GM12878 (cell line): Measurements from ENCODE around the gene TBXA2R. TPM values are rescaled to one million over a fixed set of nuclear protein-coding genes. Genes with fewer than 3 reads are reported as not detected.

Source experiments
- ATAC-seq: fragments of 200-7000 bp; cut with Tn5 transposase; 3 replicates; pipeline ENCODE4 v1.9.1; 2020; ENCODE audit warnings: mild to moderate bottlenecking, moderate library complexity
- BruUV-seq: library from RNA; stranded (reverse); fragments of 400-500 nt; replicated peaks from 2 replicates; lab custom pipeline; 2021; lab: Mats Ljungman, UMichigan
- CTCF ChIA-PET: fragments of 300-600 bp; sonication (Branson Sonifier 250); formaldehyde crosslinking; extraction: SDS; loops from one replicate; lab custom pipeline; 2021; ENCODE audit warnings: inconsistent platforms; lab: Yijun Ruan, JAX
- POLR2A ChIA-PET: fragments of 350-600 bp; formaldehyde crosslinking; extraction: SDS; loops from one replicate; lab custom pipeline; 2021; ENCODE audit warnings: inconsistent platforms; lab: Charles Lee
- RAD21 ChIA-PET: fragments of 300-600 bp; sonication (Branson Sonifier 250); formaldehyde crosslinking; loops from one replicate; lab custom pipeline; 2023; ENCODE audit warnings: antibody characterized with exemption; ENCODE audit not compliant: unreplicated experiment; lab: Charles Lee
- SMC1A ChIA-PET: fragments of 300-600 bp; sonication (Branson Sonifier 250); formaldehyde crosslinking; loops from one replicate; lab custom pipeline; 2023; ENCODE audit not compliant: unreplicated experiment, uncharacterized antibody; lab: Charles Lee
- DNase-seq: peaks from one replicate; pipeline ENCODE4 v3.0.0-alpha.2; 2011; ENCODE audit warnings: low read depth, low spot score
- FAIRE-seq: peaks from 3 replicates; lab custom pipeline; 2011; peaks lifted over from hg19 to GRCh38; lab: Jason Lieb, UNC
- H2AFZ ChIP-seq: 2 replicates; pipeline ENCODE4 v1.6.0; 2011; ENCODE audit warnings: low read depth, low read length, control low read depth; ENCODE audit not compliant: control insufficient read depth
- H3K27ac ChIP-seq: 2 replicates; pipeline ENCODE4 v1.5.1; 2011; ENCODE audit warnings: control low read depth; ENCODE audit not compliant: control insufficient read depth, insufficient read depth
- H3K27me3 ChIP-seq, 2 experiments: replicated peaks in 1 of 2; 2 replicates each; pipeline versions ENCODE4 v1.6.0 to v1.6.1; 2011; ENCODE audit warnings: low read length in 1 of 2; ENCODE audit not compliant: control insufficient read depth in 2 of 2, insufficient read depth in 2 of 2
- H3K36me3 ChIP-seq, 2 experiments: 2 replicates each; pipeline ENCODE4 v1.5.1; 2011; ENCODE audit warnings: low read length in 1 of 2; ENCODE audit not compliant: control insufficient read depth in 2 of 2, insufficient read depth in 2 of 2
- H3K4me1 ChIP-seq: 2 replicates; pipeline ENCODE4 v1.6.1; 2011; ENCODE audit warnings: mild to moderate bottlenecking, low read length, moderate library complexity, mixed read lengths; ENCODE audit not compliant: control insufficient read depth, insufficient read depth
- H3K4me2 ChIP-seq: 2 replicates; pipeline ENCODE4 v1.6.0; 2011; ENCODE audit warnings: control low read depth; ENCODE audit not compliant: control insufficient read depth, insufficient read depth
- H3K4me3 ChIP-seq: fragments of 200-600 bp; sonication (generic); 2 replicates; pipeline ENCODE4 v1.5.1; 2016
- H3K79me2 ChIP-seq: 2 replicates; pipeline ENCODE4 v1.6.0; 2011; ENCODE audit warnings: low read length; ENCODE audit not compliant: control insufficient read depth, insufficient read depth
- H3K9ac ChIP-seq: 2 replicates; pipeline ENCODE4 v1.8.0; 2011; ENCODE audit warnings: low read length, control low read depth, mixed read lengths; ENCODE audit not compliant: control insufficient read depth, insufficient read depth
- H3K9me3 ChIP-seq: replicated peaks from 3 replicates; pipeline ENCODE4 v1.5.1; 2011; ENCODE audit warnings: mild to moderate bottlenecking, low read length; ENCODE audit not compliant: control insufficient read depth, insufficient read depth
- H4K20me1 ChIP-seq: 2 replicates; pipeline ENCODE4 v1.6.0; 2011; ENCODE audit not compliant: control insufficient read depth, insufficient read depth
- BHLHE40 ChIP-seq, 2 experiments: fragments of 450-650 bp in 1 of 2; IDR thresholded peaks; 2 replicates each; pipeline ENCODE4 v1.6.1; 2011 to 2017; ENCODE audit warnings: low read depth in 2 of 2, borderline replicate concordance in 1 of 2, improper control_type of control experiment in 1 of 2, low read length in 1 of 2, mild to moderate bottlenecking in 1 of 2
- BMI1 ChIP-seq: fragments of 450-650 bp; IDR thresholded peaks from 2 replicates; pipeline ENCODE4 v1.6.1; 2016; ENCODE audit warnings: mild to moderate bottlenecking, moderate library complexity, borderline replicate concordance
- BRCA1 ChIP-seq: IDR thresholded peaks from 2 replicates; pipeline ENCODE4 v1.6.1; 2011; ENCODE audit warnings: low read depth, low read length, improper control_type of control experiment
- CBX3 ChIP-seq: fragments of 200-600 bp; sonication (generic); IDR thresholded peaks from 2 replicates; pipeline ENCODE4 v1.6.1; 2016; ENCODE audit warnings: low read depth, borderline replicate concordance
- CHD1 ChIP-seq: IDR thresholded peaks from 2 replicates; pipeline ENCODE4 v1.6.1; 2012; ENCODE audit warnings: low read depth, low read length, improper control_type of control experiment
- CHD2 ChIP-seq: IDR thresholded peaks from 2 replicates; pipeline ENCODE4 v1.6.1; 2011; ENCODE audit warnings: low read depth, low read length, improper control_type of control experiment, borderline replicate concordance
- EZH2 ChIP-seq: IDR thresholded peaks from 2 replicates; pipeline ENCODE4 v1.6.1; 2012; ENCODE audit warnings: low read depth, mild to moderate bottlenecking, control low read depth, inconsistent platforms, low read length, borderline replicate concordance; ENCODE audit not compliant: control insufficient read depth
- GABPA ChIP-seq: IDR thresholded peaks from 2 replicates; pipeline ENCODE4 v1.6.1; 2014; ENCODE audit warnings: antibody characterized with exemption, low read depth, mild to moderate bottlenecking, inconsistent platforms
- YY1 ChIP-seq: IDR thresholded peaks from 2 replicates; pipeline ENCODE4 v1.6.1; 2011; ENCODE audit warnings: low read depth, mild to moderate bottlenecking, low read length
- WGBS: methylation state at CpG from one replicate; pipeline ENCODE4 v1.1.6; 2016; ENCODE audit warnings: low lambda C conversion rate; ENCODE audit not compliant: insufficient replicate concordance, insufficient coverage; ENCODE audit errors: missing lambda C conversion rate; 5-methylcytosine and 5-hydroxymethylcytosine counted together
- in situ Hi-C: fragments of 300-500 bp; cut with MboI; formaldehyde crosslinking; loops from 9 replicates; pipeline ENCODE4 v1.14.3; 2018; ENCODE audit warnings: mixed read lengths
- intact Hi-C: fragments of 100-400 bp; cut with micrococcal nuclease; formaldehyde crosslinking; loops from one replicate; pipeline ENCODE4 v1.14.2; 2022; ENCODE audit not compliant: unreplicated experiment
- polyA plus RNA-seq, 11 experiments: library from polyadenylated mRNA; depleted of rRNA in 4 of 11; unstranded in 6 of 11; stranded (reverse) in 5 of 11; fragments of >200 nt; fragmentation: Nextera tagmentation in 4 of 11; fragmentation: Illumina TruSeq in 1 of 11; extraction: Ambion mirVana in 4 of 11; extraction: Trizol in 1 of 11; gene quantifications; 1 replicate in 1 of 11; 2 replicates in 10 of 11; pipeline versions ENCODE4 v1.2.1 to v1.2.3, GENCODE V29; 2011 to 2016; ENCODE audit warnings: inconsistent platforms in 2 of 11, missing spikeins in 2 of 11, low read depth in 1 of 11
- total RNA-seq, 4 experiments: library from RNA; depleted of rRNA in 3 of 4; stranded (reverse); fragments of >200 nt in 3 of 4; fragmentation: Illumina TruSeq in 1 of 4; extraction: Trizol in 1 of 4; gene quantifications; 2 replicates each; pipeline versions ENCODE4 v1.2.1 to v1.2.3, GENCODE V29; 2013 to 2021

Gene TBXA2R
- total and polyA plus RNA-seq, 10 of the 15 experiments (the other 5 are each of a cell fraction or from before 2014, with no cell fraction given), result 0.03 TPM; not detected in 8

DNA sequence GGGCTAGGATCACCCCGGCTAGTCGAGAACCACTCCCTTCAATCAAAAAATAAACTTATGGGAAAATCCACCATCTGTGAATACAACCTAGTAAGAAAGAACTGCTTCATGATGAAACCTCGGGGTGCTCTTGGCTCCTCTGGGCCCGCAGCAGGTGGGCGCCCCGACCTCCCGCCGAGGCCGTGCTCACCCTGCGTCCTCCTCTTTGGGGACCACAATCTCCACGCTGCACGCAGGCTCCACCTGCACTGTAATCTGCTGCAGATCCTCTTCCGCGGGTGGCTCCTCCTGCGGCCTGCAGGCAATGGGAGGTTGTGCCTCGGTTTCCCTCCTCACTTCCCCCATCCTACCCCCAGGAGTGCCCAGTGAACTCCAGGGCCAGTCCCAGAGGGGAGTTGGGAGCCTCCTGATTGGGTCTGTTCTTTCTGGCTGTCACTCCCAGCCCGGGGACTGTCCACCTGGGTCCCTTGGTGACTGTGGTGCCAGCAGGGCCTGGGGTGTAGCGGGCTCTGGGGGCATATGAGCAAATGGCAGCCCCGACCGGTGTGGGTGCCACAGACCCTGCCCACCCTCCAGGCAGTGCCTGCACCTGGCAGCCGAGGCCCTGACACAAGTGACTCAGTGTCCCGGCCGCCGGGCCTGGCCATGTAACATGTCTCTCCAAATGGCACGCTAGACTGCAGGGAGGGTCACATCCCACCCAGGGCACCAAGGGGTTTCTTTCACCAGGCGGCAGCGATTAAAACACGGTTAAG, 35.0 kb upstream of the TBXA2R start:
- H3K4me1 ChIP-seq, result no peaks in the 10 kb centered on the region
- no peak for TF ChIP-seq YY1
- no peak for TF ChIP-seq GABPA
- no peak for TF ChIP-seq CBX3
- TF ChIP-seq EZH2, result no peak
- no peak for TF ChIP-seq BMI1
- no peak for TF ChIP-seq BHLHE40 (IDR thresholded peaks at IDR 0.05; ENCODE audit: borderline replicate concordance in 1 of 2, low read depth in 2 of 2, low read length in 1 of 2)
- TF ChIP-seq CHD1, result no peak
- TF ChIP-seq CHD2, result no peak
- TF ChIP-seq BRCA1, result no peak
- RAD21 ChIA-PET, result no interaction called here
- no peak overlapping the region for H3K4me3 ChIP-seq
- no TSS peak for BruUV-seq
- intact Hi-C loops (no loop called here), in situ Hi-C loops (no loop called here)
- FAIRE-seq, result no peak
- H3K36me3 ChIP-seq, result no peaks in the 10 kb centered on the region; a peak in 1 of 4 replicates
- H4K20me1 ChIP-seq, result no peaks in the 10 kb centered on the region
- no peak overlapping the region for H2AFZ ChIP-seq
- ATAC-seq, result no peak
- CTCF ChIA-PET, result no interaction called here
- no peak overlapping the region for H3K9ac ChIP-seq
- 87% methylated on average over 28 of the region's 28 CpGs for WGBS
- no peak overlapping the region for H3K4me2 ChIP-seq
- no peak overlapping the region for H3K27ac ChIP-seq
- H3K27me3 ChIP-seq, result no peaks in the 10 kb centered on the region
- no peaks in the 10 kb centered on the region for H3K79me2 ChIP-seq
- DNase-seq, result no peak
- POLR2A ChIA-PET, result no interaction called here
- H3K9me3 ChIP-seq, result no peaks in the 10 kb centered on the region
- SMC1A ChIA-PET, result no interaction called here
